ENCODE results near the gene SRL. TPM values are rescaled to one million over a fixed set of nuclear protein-coding genes. Genes with fewer than 3 reads are reported as not detected.

SRL gene
- total RNA-seq, 1 experiment from 2014 or later = not detected

DNA sequence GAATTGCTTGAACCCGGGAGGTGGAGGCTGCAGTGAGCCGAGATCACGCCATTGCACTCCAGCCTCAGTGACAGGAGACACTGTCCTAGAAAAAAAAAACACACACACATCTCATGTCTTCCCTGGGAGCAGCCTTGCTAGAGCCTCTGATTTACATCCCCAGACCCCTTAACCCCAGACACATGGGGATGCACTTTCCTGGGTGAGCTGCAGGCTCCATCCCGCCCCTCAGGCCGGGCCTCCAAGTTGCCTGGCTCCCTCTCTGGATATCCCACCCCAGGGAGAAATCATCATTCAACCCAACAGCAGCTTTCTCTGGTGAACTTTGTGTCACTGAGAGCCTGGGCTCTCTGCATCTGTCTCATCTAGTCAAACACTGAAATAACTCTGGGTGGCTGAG is 21.5 kb downstream of the SRL start:
- intact Hi-C loops (cut with micrococcal nuclease; ENCODE audit: unreplicated experiment) = no loop called here
- no peak for DNase-seq (ENCODE audit: low read depth, low spot score)

DNA sequence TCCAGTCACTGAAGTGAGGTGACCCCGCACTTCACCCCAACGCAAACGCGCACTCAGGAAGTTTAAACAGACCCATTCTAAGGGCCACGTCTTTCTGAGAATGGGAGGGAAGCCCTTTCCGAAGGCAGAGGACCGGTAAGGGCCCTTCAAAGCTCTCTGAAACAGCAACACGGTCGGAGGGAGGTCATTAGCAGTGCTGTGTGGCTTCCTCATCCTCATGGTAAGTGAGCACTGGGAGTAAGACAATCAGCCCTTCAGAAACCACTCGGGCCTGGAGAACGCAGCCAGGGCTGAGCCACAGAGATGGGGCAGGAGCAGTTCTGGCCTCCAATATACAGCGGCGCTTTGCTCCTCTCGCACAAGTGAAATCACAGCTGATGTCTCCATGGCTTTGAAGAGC is 23.7 kb downstream of the SRL start:
- DNase-seq (ENCODE audit: low read depth, low spot score) (no peak), ATAC-seq (no peak)
- in situ Hi-C loops (cut with HindIII; ENCODE audit: low pct_unique_long_range_greater_than_20kb, low sequenced_read_pairs) = no loop called here
- H3K4me3 ChIP-seq (ENCODE audit: low read depth in 2 of 2, low read length in 2 of 2) = no peak overlapping the region
- no peaks in the 10 kb centered on the region for H3K9me3 ChIP-seq (ENCODE audit: control insufficient read depth, insufficient read depth, low read depth, low read length)
- no TSS peak for BruUV-seq (replicated peaks)
- intact Hi-C loops (cut with micrococcal nuclease; ENCODE audit: unreplicated experiment) = no loop called here
- ChIA-PET POLR2A (no interaction called here), CTCF (no interaction called here)
- no peaks in the 10 kb centered on the region for H3K4me1 ChIP-seq (ENCODE audit: control insufficient read depth, insufficient read depth, low read length)
- no peaks in the 10 kb centered on the region for H3K27me3 ChIP-seq (ENCODE audit: control insufficient read depth, insufficient read depth, low read length)
- H3K36me3 ChIP-seq (ENCODE audit: control insufficient read depth, insufficient read depth, low read length) = no peaks in the 10 kb centered on the region
- TF ChIP-seq, protein P1, sequence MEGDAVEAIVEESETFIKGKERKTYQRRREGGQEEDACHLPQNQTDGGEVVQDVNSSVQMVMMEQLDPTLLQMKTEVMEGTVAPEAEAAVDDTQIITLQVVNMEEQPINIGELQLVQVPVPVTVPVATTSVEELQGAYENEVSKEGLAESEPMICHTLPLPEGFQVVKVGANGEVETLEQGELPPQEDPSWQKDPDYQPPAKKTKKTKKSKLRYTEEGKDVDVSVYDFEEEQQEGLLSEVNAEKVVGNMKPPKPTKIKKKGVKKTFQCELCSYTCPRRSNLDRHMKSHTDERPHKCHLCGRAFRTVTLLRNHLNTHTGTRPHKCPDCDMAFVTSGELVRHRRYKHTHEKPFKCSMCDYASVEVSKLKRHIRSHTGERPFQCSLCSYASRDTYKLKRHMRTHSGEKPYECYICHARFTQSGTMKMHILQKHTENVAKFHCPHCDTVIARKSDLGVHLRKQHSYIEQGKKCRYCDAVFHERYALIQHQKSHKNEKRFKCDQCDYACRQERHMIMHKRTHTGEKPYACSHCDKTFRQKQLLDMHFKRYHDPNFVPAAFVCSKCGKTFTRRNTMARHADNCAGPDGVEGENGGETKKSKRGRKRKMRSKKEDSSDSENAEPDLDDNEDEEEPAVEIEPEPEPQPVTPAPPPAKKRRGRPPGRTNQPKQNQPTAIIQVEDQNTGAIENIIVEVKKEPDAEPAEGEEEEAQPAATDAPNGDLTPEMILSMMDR (IDR thresholded peaks at IDR 0.05) = no peak
- TF ChIP-seq, protein P2, sequence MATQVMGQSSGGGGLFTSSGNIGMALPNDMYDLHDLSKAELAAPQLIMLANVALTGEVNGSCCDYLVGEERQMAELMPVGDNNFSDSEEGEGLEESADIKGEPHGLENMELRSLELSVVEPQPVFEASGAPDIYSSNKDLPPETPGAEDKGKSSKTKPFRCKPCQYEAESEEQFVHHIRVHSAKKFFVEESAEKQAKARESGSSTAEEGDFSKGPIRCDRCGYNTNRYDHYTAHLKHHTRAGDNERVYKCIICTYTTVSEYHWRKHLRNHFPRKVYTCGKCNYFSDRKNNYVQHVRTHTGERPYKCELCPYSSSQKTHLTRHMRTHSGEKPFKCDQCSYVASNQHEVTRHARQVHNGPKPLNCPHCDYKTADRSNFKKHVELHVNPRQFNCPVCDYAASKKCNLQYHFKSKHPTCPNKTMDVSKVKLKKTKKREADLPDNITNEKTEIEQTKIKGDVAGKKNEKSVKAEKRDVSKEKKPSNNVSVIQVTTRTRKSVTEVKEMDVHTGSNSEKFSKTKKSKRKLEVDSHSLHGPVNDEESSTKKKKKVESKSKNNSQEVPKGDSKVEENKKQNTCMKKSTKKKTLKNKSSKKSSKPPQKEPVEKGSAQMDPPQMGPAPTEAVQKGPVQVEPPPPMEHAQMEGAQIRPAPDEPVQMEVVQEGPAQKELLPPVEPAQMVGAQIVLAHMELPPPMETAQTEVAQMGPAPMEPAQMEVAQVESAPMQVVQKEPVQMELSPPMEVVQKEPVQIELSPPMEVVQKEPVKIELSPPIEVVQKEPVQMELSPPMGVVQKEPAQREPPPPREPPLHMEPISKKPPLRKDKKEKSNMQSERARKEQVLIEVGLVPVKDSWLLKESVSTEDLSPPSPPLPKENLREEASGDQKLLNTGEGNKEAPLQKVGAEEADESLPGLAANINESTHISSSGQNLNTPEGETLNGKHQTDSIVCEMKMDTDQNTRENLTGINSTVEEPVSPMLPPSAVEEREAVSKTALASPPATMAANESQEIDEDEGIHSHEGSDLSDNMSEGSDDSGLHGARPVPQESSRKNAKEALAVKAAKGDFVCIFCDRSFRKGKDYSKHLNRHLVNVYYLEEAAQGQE (IDR thresholded peaks at IDR 0.05; ENCODE audit: insufficient read depth in 1 of 2, low read depth in 2 of 2, low read length in 1 of 2) = no peak
- TF ChIP-seq TCF7L2 (IDR thresholded peaks at IDR 0.05; ENCODE audit: low read depth, low read length) (no peak), POLR2AphosphoS5 (IDR thresholded peaks at IDR 0.05; ENCODE audit: low read depth, low read length) (no peak), SIN3A (IDR thresholded peaks at IDR 0.05; ENCODE audit: borderline replicate concordance, insufficient read depth, low read depth, low read length) (no peak)
- no peak overlapping the region for H3K27ac ChIP-seq (ENCODE audit: low read length)

More for the DNA sequence above, 21.5 kb downstream of the SRL start:
- ATAC-seq = no peak
- CTCF ChIA-PET = no interaction called here
- Histone ChIP-seq H3K36me3 (ENCODE audit: control insufficient read depth, insufficient read depth, low read length) (no peaks in the 10 kb centered on the region), H3K27me3 (ENCODE audit: control insufficient read depth, insufficient read depth, low read length) (no peaks in the 10 kb centered on the region), H3K4me3 (ENCODE audit: low read depth in 2 of 2, low read length in 2 of 2) (no peak overlapping the region), H3K9me3 (ENCODE audit: control insufficient read depth, insufficient read depth, low read depth, low read length) (no peaks in the 10 kb centered on the region), H3K27ac (ENCODE audit: low read length) (no peak overlapping the region), H3K4me1 (ENCODE audit: control insufficient read depth, insufficient read depth, low read length) (no peaks in the 10 kb centered on the region)
- in situ Hi-C loops (cut with HindIII; ENCODE audit: low pct_unique_long_range_greater_than_20kb, low sequenced_read_pairs) = no loop called here
- TF ChIP-seq TCF7L2 (IDR thresholded peaks at IDR 0.05; ENCODE audit: low read depth, low read length) = no peak
- TF ChIP-seq, protein P2 (IDR thresholded peaks at IDR 0.05; ENCODE audit: insufficient read depth in 1 of 2, low read depth in 2 of 2, low read length in 1 of 2) = no peak
- TF ChIP-seq, protein P1 (IDR thresholded peaks at IDR 0.05) = no peak
- no peak for TF ChIP-seq SIN3A (IDR thresholded peaks at IDR 0.05; ENCODE audit: borderline replicate concordance, insufficient read depth, low read depth, low read length)
- TF ChIP-seq POLR2AphosphoS5 (IDR thresholded peaks at IDR 0.05; ENCODE audit: low read depth, low read length) = no peak
- no TSS peak for BruUV-seq (replicated peaks)
- POLR2A ChIA-PET = no interaction called here
